Gastroesophageal sphincter (tissue), 3 donors: ENCODE results near the gene CALML5.

Source experiments
- CTCF ChIP-seq, 4 experiments: fragments of 200-600 bp in 2 of 4; fragments of 450-650 bp in 2 of 4; sonication (generic) in 1 of 4; IDR thresholded peaks; one replicate each; pipeline ENCODE4 v1.5.1; 2017 to 2019; ENCODE audit warnings: antibody characterized with exemption in 4 of 4, mild to moderate bottlenecking in 2 of 4, moderate library complexity in 2 of 4
- POLR2AphosphoS5 ChIP-seq: sonication (generic); formaldehyde crosslinking; IDR thresholded peaks from one replicate; pipeline ENCODE4 v1.6.1; 2017; ENCODE audit warnings: antibody characterized with exemption

GRCh38 chr10:5543623-5544022 is 44.3 kb upstream of the CALML5 start:
- no peak for TF ChIP-seq CTCF (IDR thresholded peaks at IDR 0.05)
- peak; percentile 4 for TF ChIP-seq POLR2AphosphoS5
